ENCODE data around the gene ZNF891.

The ZNF891 gene

GRCh38 chr12:133130038-133130807 is at the start of gene ZNF891, which contains the start of gene ZNF10:
TSS of gene ZNF891 (minus strand) at chr12:133130274. CDS start at chr12:133121918, 8,356 bp downstream.
TSS of gene ZNF10 (plus strand) at chr12:133130627. CDS start at chr12:133144493, 13,866 bp downstream.
- DNase-seq: peak; percentile 99

- no peak for DNase-seq
These were observed 44.8 kb upstream of the ZNF891 start for GRCh38 chr12:133174901-133175300.

GRCh38 chr12:133172491-133172890 is 42.4 kb upstream of the ZNF891 start:
- no peak for DNase-seq

GRCh38 chr12:133165776-133166175 is 35.7 kb upstream of the ZNF891 start:
- DNase-seq: no peak

GRCh38 chr12:133156125-133156690 is 26.1 kb upstream of the ZNF891 start:
- DNase-seq: no peak

- no peak for DNase-seq
These were observed 15.9 kb upstream of the ZNF891 start for GRCh38 chr12:133145981-133146380.

GRCh38 chr12:133135747-133136146 is 5.7 kb upstream of the ZNF891 start:
- no peak for DNase-seq

GRCh38 chr12:133130808-133131128 is 694 bp upstream of the ZNF891 start:
- DNase-seq: no peak

GRCh38 chr12:133129368-133130037 is 571 bp downstream of the ZNF891 start:
- DNase-seq: no peak

- DNase-seq: no peak
These were observed 5.4 kb downstream of the ZNF891 start for GRCh38 chr12:133124674-133125073.

GRCh38 chr12:133120385-133121191 is 9.5 kb downstream of the ZNF891 start:
- no peak for DNase-seq

GRCh38 chr12:133108150-133108549 is 21.9 kb downstream of the ZNF891 start:
- DNase-seq: no peak

- DNase-seq: no peak
These were observed 23.0 kb downstream of the ZNF891 start for GRCh38 chr12:133107121-133107520.

GRCh38 chr12:133106253-133106652 is 23.8 kb downstream of the ZNF891 start:
- DNase-seq: no peak

GRCh38 chr12:133105620-133106019 is 24.5 kb downstream of the ZNF891 start:
- DNase-seq: no peak

GRCh38 chr12:133083345-133083744 is 46.7 kb downstream of the ZNF891 start:
- DNase-seq: no peak

- DNase-seq: peak; percentile 64
These were observed 48.8 kb downstream of the ZNF891 start for GRCh38 chr12:133081159-133081780.

- peak; percentile 98 for DNase-seq
These were observed 49.5 kb downstream of the ZNF891 start, which contains the start of gene ZNF140 for GRCh38 chr12:133080368-133081158. TSS of gene ZNF140 (plus strand) at chr12:133080923. CDS start at chr12:133081321, 398 bp downstream.

- peak; percentile 99 for DNase-seq
These were observed 50.1 kb downstream of the ZNF891 start for GRCh38 chr12:133080026-133080367.

GRCh38 chr12:133073836-133074235 is 56.2 kb downstream of the ZNF891 start:
- DNase-seq: no peak

GRCh38 chr12:133063556-133063955 is 66.5 kb downstream of the ZNF891 start:
- DNase-seq: no peak

GRCh38 chr12:133061954-133062353 is 68.1 kb downstream of the ZNF891 start:
- no peak for DNase-seq

All from activated effector memory CD4-positive, alpha-beta T cell treated with anti-CD3 and anti-CD28 coated beads, Interleukin-2, amount 50 U/mL, for 16 hours (primary cell).